CD4-positive, alpha-beta T cell treated with Interferon gamma for 1 hour (primary cell): ENCODE results near the gene UTP14C.
"Not testable (repeated sequence)": the region's sequence is repeated elsewhere in the genome, so short reads cannot be mapped to it uniquely, and the experiment has no call there.

ENCODE experiments used
- DNase-seq: peaks from one replicate; pipeline ENCODE4 v3.0.0-alpha.2; 2020

Gene UTP14C

GRCh38 chr13:52051400-52051799, 26.9 kb downstream of the UTP14C start:
- DNase-seq: no peak

- DNase-seq: no peak
These were observed 29.0 kb downstream of the UTP14C start for GRCh38 chr13:52053460-52053859.

- DNase-seq: not testable (repeated sequence)
These were observed 36.6 kb downstream of the UTP14C start for GRCh38 chr13:52061064-52061463.

GRCh38 chr13:52061587-52061986, 37.1 kb downstream of the UTP14C start:
- DNase-seq: no peak

- DNase-seq: no peak
These were observed 42.7 kb downstream of the UTP14C start for GRCh38 chr13:52067237-52067636.

GRCh38 chr13:52070929-52071523, 46.5 kb downstream of the UTP14C start:
- DNase-seq: no peak
